ENCODE data around the gene EMC9.

The EMC9 gene

DNA sequence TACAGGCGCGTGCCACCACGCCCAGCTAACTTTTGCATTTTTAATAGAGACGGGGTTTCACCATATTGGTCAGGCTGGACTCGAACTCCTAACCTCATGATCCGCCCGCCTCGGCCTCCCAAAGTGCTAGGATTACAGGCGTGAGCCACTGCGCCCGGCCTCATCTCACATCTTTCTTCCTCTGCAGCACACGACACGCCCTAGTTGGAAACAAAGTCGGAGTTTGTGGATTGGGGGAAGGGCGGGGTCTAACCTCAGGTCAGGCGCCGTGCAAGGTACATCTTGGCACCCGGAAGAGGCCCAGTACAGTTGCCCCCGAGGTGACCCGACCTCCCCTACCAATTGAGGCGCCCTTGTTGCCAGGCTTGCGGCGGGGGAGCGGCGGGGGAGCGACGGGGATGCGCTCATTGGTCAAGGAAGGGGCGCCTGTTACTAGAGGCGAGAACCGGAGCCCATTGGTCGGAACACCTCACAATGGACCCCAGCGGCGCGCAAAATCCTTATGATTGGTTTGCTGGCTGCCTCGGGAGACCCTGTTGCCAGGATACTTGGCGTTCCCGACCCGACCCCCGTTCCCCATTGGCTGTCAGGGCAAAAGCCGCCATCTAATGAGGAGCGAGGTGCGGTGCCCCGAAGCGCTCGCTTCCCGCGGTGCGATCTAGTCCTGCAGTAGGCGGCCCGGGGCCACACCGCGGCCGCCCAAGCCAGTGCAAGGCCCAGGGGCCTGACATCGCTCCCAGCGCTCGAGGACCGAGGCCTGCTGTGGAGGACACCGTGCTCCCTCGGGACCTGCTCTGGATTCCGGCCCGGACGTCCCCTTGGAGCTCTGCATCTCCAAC, 30.2 kb upstream of the EMC9 start, which contains the start of gene REC8:
TSS of gene REC8 (plus strand) at position 659 of the 839 bp plus-strand sequence. CDS start 473 bp downstream, outside the sequence.
- no peaks in the 10 kb centered on the region for H3K36me3 ChIP-seq (replicated peaks; ENCODE audit: insufficient read depth, low read length)
- no peak within 1 kb of the TSS for H2AFZ ChIP-seq (ENCODE audit: low read length)
- no peak within 1 kb of the TSS for H3K4me2 ChIP-seq (ENCODE audit: low read depth, low read length)
- no peak within 1 kb of the TSS for H3K27ac ChIP-seq (ENCODE audit: low read length)
- no peaks in the 10 kb centered on the region for H3K27me3 ChIP-seq (replicated peaks; ENCODE audit: insufficient read depth, low read length)
- H3K4me1 ChIP-seq (ENCODE audit: low read length), result no peaks in the 10 kb centered on the region
- TF ChIP-seq, protein P1, sequence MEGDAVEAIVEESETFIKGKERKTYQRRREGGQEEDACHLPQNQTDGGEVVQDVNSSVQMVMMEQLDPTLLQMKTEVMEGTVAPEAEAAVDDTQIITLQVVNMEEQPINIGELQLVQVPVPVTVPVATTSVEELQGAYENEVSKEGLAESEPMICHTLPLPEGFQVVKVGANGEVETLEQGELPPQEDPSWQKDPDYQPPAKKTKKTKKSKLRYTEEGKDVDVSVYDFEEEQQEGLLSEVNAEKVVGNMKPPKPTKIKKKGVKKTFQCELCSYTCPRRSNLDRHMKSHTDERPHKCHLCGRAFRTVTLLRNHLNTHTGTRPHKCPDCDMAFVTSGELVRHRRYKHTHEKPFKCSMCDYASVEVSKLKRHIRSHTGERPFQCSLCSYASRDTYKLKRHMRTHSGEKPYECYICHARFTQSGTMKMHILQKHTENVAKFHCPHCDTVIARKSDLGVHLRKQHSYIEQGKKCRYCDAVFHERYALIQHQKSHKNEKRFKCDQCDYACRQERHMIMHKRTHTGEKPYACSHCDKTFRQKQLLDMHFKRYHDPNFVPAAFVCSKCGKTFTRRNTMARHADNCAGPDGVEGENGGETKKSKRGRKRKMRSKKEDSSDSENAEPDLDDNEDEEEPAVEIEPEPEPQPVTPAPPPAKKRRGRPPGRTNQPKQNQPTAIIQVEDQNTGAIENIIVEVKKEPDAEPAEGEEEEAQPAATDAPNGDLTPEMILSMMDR (IDR thresholded peaks at IDR 0.05; ENCODE audit: low read length), result no peak
- no peak for TF ChIP-seq EZH2 (optimal IDR thresholded peaks at IDR 0.05; ENCODE audit: low read depth, low read length)
- no peak for TF ChIP-seq EZH2phosphoT487 (IDR thresholded peaks at IDR 0.05; ENCODE audit: low read length)
- no peaks in the 10 kb centered on the region for H3K9me2 ChIP-seq (replicated peaks; ENCODE audit: insufficient read depth, low read length)
- H4K20me1 ChIP-seq (ENCODE audit: insufficient read depth, low read length), result no peaks in the 10 kb centered on the region
- H3K79me2 ChIP-seq (ENCODE audit: low read length), result no peaks in the 10 kb centered on the region
- DNase-seq, result no peak
- H3F3A ChIP-seq (ENCODE audit: insufficient read depth, low read length), result no peaks in the 10 kb centered on the region
- H3K9me3 ChIP-seq (replicated peaks; ENCODE audit: insufficient read depth, low read length), result no peaks in the 10 kb centered on the region
- no peak within 1 kb of the TSS for H3K4me3 ChIP-seq (ENCODE audit: low read length)
- no peak within 1 kb of the TSS for H3K9ac ChIP-seq (ENCODE audit: low read length)

DNA sequence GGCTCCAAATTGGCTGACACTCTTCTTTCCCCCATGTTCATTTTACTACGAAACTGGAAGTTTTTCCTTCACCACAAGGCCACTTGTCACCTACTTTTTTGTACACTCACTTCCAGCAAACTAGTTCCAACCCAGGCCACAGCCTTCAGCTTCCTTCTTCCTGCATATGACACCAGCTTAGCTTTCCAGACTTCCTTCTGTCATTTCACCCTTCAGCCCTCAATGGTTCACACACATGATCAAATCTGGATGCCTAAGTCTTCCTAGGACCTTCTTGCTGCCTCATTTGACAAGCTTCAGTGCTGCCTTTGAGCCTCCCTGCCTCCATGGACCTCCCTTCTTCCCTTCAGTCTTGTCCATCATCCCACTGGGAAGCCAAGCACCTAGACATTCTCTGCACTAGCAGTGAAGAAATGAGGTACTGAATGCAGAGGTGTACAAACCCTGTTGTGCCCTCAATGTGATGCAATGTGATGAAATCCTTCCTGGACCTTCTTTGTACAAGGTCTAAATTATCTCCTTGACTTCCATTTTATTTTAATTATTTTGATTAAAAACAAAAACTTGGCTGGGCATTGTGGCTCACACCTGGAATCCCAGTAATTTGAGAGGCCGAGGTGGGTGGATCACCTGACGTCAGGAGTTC, 26.2 kb upstream of the EMC9 start:
- Histone ChIP-seq H2AFZ (ENCODE audit: low read length) (no peak overlapping the region), H3K4me1 (ENCODE audit: low read length) (no peaks in the 10 kb centered on the region), H3K36me3 (replicated peaks; ENCODE audit: insufficient read depth, low read length) (no peaks in the 10 kb centered on the region), H3K9ac (ENCODE audit: low read length) (no peak overlapping the region), H3K79me2 (ENCODE audit: low read length) (no peaks in the 10 kb centered on the region), H3K27ac (ENCODE audit: low read length) (no peak overlapping the region), H3K9me2 (replicated peaks; ENCODE audit: insufficient read depth, low read length) (no peaks in the 10 kb centered on the region), H3F3A (ENCODE audit: insufficient read depth, low read length) (no peaks in the 10 kb centered on the region), H4K20me1 (ENCODE audit: insufficient read depth, low read length) (no peaks in the 10 kb centered on the region), H3K4me3 (ENCODE audit: low read length) (no peak overlapping the region), H3K27me3 (replicated peaks; ENCODE audit: insufficient read depth, low read length) (no peaks in the 10 kb centered on the region), H3K9me3 (replicated peaks; ENCODE audit: insufficient read depth, low read length) (no peaks in the 10 kb centered on the region), H3K4me2 (ENCODE audit: low read depth, low read length) (no peak overlapping the region)
- DNase-seq, result no peak
- TF ChIP-seq, protein P1 (IDR thresholded peaks at IDR 0.05; ENCODE audit: low read length), result no peak
- no peak for TF ChIP-seq EZH2phosphoT487 (IDR thresholded peaks at IDR 0.05; ENCODE audit: low read length)
- TF ChIP-seq EZH2 (optimal IDR thresholded peaks at IDR 0.05; ENCODE audit: low read depth, low read length), result no peak

DNA sequence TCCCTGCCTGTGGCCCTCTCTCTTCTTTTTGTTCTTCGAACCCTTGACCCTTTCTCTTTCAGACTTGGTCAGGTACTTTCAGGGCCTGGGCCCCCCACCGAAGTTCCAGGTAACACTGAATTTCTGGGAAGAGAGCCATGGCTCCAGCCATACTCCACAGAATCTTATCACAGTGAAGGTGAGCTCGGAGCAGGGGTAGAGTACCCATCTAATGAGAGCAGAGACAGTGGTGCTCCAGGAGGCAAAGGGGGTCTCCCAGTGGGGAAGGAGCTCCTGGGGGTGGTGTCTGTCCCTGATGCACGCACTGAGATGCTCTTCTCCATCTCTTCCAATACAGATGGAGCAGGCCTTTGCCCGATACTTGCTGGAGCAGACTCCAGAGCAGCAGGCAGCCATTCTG, 24.4 kb upstream of the EMC9 start:
- TF ChIP-seq EZH2phosphoT487 (IDR thresholded peaks at IDR 0.05; ENCODE audit: low read length), result no peak
- TF ChIP-seq EZH2 (optimal IDR thresholded peaks at IDR 0.05; ENCODE audit: low read depth, low read length), result no peak
- TF ChIP-seq, protein P1 (IDR thresholded peaks at IDR 0.05; ENCODE audit: low read length), result no peak
- H3K27ac ChIP-seq (ENCODE audit: low read length), result no peak overlapping the region
- H3K27me3 ChIP-seq (replicated peaks; ENCODE audit: insufficient read depth, low read length), result no peaks in the 10 kb centered on the region
- no peaks in the 10 kb centered on the region for H3K9me3 ChIP-seq (replicated peaks; ENCODE audit: insufficient read depth, low read length)
- no peaks in the 10 kb centered on the region for H3K36me3 ChIP-seq (replicated peaks; ENCODE audit: insufficient read depth, low read length)
- no peaks in the 10 kb centered on the region for H3F3A ChIP-seq (ENCODE audit: insufficient read depth, low read length)
- peaks cover 12% of the 10 kb centered on the region for H3K79me2 ChIP-seq (ENCODE audit: low read length)
- H2AFZ ChIP-seq (ENCODE audit: low read length), result no peak overlapping the region
- H3K4me1 ChIP-seq (ENCODE audit: low read length), result no peaks in the 10 kb centered on the region
- H3K4me3 ChIP-seq (ENCODE audit: low read length), result no peak overlapping the region
- H3K9ac ChIP-seq (ENCODE audit: low read length), result no peak overlapping the region
- no peaks in the 10 kb centered on the region for H4K20me1 ChIP-seq (ENCODE audit: insufficient read depth, low read length)
- DNase-seq, result no peak
- H3K4me2 ChIP-seq (ENCODE audit: low read depth, low read length), result no peak overlapping the region
- H3K9me2 ChIP-seq (replicated peaks; ENCODE audit: insufficient read depth, low read length), result no peaks in the 10 kb centered on the region
